Epithelial cell of esophagus (primary cell): ENCODE results near the gene MRGPRX2.
A peak's percentile ranks its signal among the peaks of the same experiment; 100 is the strongest.

Source experiments
- DNase-seq: peaks from one replicate; pipeline ENCODE4 v3.0.0; 2010; ENCODE audit warnings: low read depth
- H3K4me3 ChIP-seq: 2 replicates; pipeline ENCODE4 v1.5.1; 2011; ENCODE audit warnings: mild to moderate bottlenecking, low read length, control low read depth
- TF ChIP-seq, protein P1 (sequence below): IDR thresholded peaks from 2 replicates; pipeline ENCODE4 v1.5.1; 2011; ENCODE audit warnings: low read depth, mild to moderate bottlenecking, low read length, control low read depth, inconsistent platforms; ENCODE audit not compliant: insufficient read depth; ENCODE audit errors: missing control alignments

MRGPRX2 gene

DNA sequence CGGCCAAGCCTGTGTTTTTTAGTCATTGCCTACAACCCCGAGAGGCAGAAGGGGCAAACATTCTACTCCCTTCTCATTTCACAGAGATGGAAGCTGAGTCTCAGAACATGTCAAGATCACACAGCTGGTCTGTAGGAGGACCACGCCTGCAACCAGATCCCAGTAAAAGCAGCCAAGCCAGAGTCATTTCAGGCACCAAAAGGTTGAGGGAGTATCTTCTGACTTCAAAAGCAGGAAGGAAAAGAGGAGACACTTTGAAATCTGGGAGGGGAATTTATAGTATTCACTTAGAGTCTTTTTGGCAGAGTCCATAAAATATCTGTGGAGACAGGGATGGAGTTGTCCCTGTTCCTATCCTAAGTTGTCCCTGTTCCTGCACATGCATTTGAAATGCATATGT is 38.6 kb upstream of the MRGPRX2 start:
- H3K4me3 ChIP-seq = no peak overlapping the region
- TF ChIP-seq, protein P1, sequence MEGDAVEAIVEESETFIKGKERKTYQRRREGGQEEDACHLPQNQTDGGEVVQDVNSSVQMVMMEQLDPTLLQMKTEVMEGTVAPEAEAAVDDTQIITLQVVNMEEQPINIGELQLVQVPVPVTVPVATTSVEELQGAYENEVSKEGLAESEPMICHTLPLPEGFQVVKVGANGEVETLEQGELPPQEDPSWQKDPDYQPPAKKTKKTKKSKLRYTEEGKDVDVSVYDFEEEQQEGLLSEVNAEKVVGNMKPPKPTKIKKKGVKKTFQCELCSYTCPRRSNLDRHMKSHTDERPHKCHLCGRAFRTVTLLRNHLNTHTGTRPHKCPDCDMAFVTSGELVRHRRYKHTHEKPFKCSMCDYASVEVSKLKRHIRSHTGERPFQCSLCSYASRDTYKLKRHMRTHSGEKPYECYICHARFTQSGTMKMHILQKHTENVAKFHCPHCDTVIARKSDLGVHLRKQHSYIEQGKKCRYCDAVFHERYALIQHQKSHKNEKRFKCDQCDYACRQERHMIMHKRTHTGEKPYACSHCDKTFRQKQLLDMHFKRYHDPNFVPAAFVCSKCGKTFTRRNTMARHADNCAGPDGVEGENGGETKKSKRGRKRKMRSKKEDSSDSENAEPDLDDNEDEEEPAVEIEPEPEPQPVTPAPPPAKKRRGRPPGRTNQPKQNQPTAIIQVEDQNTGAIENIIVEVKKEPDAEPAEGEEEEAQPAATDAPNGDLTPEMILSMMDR = no peak
- no peak for DNase-seq

DNA sequence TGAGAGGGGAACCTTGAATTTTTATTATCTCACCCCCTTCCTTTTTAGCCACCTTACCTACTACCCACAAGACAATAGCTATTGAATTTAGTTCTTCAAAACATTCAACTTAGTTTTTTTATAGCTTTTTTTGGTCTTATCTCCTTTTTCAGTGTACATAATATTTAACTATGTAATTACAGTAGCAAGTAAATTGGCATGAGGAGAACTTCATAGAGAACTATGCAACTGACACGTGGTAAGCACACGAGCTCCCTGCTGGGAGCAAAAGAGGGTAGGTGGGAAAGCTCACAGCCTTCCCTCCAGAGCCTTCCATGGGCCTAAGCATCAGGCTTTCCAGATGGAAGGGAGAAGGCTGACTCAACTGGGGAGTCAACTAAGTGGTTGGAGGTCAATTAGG is 34.3 kb upstream of the MRGPRX2 start:
- TF ChIP-seq, protein P1 = no peak
- DNase-seq = no peak
- no peak overlapping the region for H3K4me3 ChIP-seq

DNA sequence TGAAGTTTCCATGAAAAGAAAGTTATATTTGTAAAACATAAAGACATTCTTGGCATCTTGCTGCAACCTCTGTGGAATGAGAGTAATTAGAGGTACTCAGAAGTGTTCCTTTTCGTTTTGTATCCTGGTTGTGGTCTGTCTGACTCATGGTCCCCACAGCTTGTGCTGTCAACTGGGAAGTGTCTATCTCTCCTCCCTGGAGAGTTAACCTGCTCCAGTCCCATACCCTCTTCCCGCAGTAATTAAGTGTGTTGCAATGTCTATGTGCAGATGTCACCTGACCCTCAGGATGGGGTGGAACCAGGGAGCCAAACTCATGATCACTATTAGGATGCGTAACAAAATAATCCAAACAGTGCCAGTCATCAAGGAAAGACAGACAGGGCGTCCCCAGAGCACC is 33.5 kb upstream of the MRGPRX2 start:
- no peak overlapping the region for H3K4me3 ChIP-seq
- TF ChIP-seq, protein P1 = no peak
- peak; percentile 73 for DNase-seq

DNA sequence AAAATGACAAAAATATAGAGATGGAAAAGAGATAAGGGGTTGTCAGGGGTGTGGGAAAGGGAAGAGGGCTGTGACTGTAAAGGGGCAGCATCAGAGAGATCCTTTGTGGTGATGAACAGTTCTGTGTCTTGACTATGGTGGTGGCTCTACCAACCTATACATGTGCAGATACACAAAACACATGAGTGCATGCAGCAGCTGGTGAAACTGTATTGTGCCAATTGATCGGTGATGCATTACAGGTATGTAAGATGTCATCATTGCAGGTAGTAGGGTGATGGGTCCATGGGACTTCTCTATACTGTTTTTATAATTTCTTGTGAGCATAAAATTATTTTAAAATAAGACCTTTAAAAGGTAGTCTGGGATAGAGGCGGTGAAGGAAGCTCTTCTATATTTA is 32.3 kb upstream of the MRGPRX2 start:
- no peak for DNase-seq
- TF ChIP-seq, protein P1 = no peak
- no peak overlapping the region for H3K4me3 ChIP-seq

- no peak for DNase-seq
- no peak overlapping the region for H3K4me3 ChIP-seq
- TF ChIP-seq, protein P1 = no peak
Observed at GRCh38 chr11:19092342-19092741, 31.8 kb upstream of the MRGPRX2 start.

- TF ChIP-seq, protein P1 = no peak
- peak; percentile 83 for DNase-seq
- H3K4me3 ChIP-seq = no peak overlapping the region
Observed at GRCh38 chr11:19091366-19091765, 30.8 kb upstream of the MRGPRX2 start.

DNA sequence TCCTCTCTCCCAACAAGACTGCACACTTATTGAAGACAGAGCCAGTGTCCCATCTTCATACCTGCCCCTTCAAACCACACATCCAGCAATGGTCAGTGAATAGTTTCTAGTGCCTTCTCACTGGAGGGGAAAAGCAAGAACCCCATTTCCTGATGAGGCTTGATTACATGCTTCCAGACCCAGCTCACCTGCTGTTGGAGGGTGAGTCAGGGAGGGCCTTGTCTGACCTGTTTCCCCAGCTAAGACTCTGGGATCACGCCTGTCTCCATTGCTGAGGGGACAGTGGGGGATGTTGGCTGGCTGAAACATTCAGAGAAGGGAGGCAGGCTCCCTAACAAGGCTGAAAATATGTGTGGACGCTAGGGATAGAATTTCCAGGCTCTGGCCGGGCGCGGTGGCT is 28.9 kb upstream of the MRGPRX2 start:
- TF ChIP-seq, protein P1 = no peak
- H3K4me3 ChIP-seq = no peak overlapping the region
- peak; percentile 93 for DNase-seq
